Endothelial cell (in vitro differentiated cells): ENCODE measurements around the gene MPPE1. TPM values are rescaled to one million over a fixed set of nuclear protein-coding genes. Genes with fewer than 3 reads are reported as not detected.

Experiments
- DNase-seq: peaks from one replicate; pipeline ENCODE4 v3.0.0; 2021; ENCODE audit warnings: low spot score
- H3K27ac Mint-ChIP-seq: one replicate; pipeline ENCODE4 v1.8.0; 2021; ENCODE audit warnings: mixed read lengths, inconsistent platforms; ENCODE audit not compliant: unreplicated experiment
- H3K27me3 Mint-ChIP-seq: one replicate; pipeline ENCODE4 v1.8.0; 2021; ENCODE audit warnings: mild to moderate bottlenecking, moderate library complexity, mixed read lengths, inconsistent platforms; ENCODE audit not compliant: unreplicated experiment
- H3K36me3 Mint-ChIP-seq: one replicate; pipeline ENCODE4 v1.8.0; 2021; ENCODE audit warnings: mild to moderate bottlenecking, low read depth, mixed read lengths, inconsistent platforms; ENCODE audit not compliant: unreplicated experiment
- H3K4me1 Mint-ChIP-seq: one replicate; pipeline ENCODE4 v1.8.0; 2021; ENCODE audit warnings: mild to moderate bottlenecking, mixed read lengths, inconsistent platforms; ENCODE audit not compliant: unreplicated experiment
- H3K4me3 Mint-ChIP-seq: one replicate; pipeline ENCODE4 v1.8.0; 2021; ENCODE audit warnings: mild to moderate bottlenecking, mixed read lengths, inconsistent platforms; ENCODE audit not compliant: unreplicated experiment
- H3K9me3 Mint-ChIP-seq: one replicate; pipeline ENCODE4 v1.8.0; 2021; ENCODE audit warnings: mixed read lengths, inconsistent platforms; ENCODE audit not compliant: unreplicated experiment
- CTCF ChIP-seq: fragments of 200-600 bp; sonication (generic); IDR thresholded peaks from one replicate; pipeline ENCODE4 v1.5.0; 2021; ENCODE audit warnings: antibody characterized with exemption; ENCODE audit not compliant: unreplicated experiment
- total RNA-seq: library from RNA; stranded (reverse); fragmentation: NEBNext Ultra II Directional; extraction: Animal tissue kit (Norgen Biotek cat#: 25700); gene quantifications from one replicate; pipeline ENCODE4 v1.2.1, GENCODE V29; 2021; ENCODE audit not compliant: unreplicated experiment

The MPPE1 gene
- total RNA-seq, 1 donor from 2014 or later, result 32.8 TPM

- TF ChIP-seq CTCF, result no peak
- DNase-seq, result no peak
Measured at GRCh38 chr18:11887328-11888128, 20.6 kb downstream of the MPPE1 start.

DNA sequence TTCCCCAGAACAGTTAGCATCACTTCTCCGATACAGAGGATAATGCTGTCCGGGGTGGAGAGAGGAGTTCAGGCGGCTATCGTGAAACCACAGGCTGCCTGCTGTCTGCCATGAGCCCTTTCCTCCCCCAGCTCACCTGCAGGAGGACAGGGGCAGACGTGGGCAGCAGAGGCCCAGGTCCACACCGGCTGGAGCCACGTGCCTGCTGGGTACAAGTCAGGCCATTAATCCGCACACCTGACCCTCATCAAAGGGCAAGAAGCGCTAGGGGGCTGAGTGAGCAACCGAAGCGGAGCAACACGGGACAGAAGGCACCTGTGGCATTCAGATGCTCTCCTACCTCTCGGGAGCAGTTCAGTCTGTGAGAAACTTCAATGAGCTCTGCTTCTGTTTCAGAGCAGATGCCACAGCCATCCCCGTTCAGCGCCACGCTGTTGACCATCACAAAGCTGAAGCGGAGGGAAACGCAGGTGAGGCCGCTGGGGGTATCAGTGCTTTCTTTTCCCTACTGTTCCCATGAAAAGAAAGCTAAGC is 21.5 kb downstream of the MPPE1 start:
- no peak for TF ChIP-seq CTCF
- no peak for DNase-seq
- H3K27me3 Mint-ChIP-seq, result peaks cover 2% of the 10 kb centered on the region
- H3K4me1 Mint-ChIP-seq, result peaks cover 5% of the 10 kb centered on the region
- H3K27ac Mint-ChIP-seq, result no peak overlapping the region
- peaks cover 21% of the 10 kb centered on the region for H3K36me3 Mint-ChIP-seq
- H3K4me3 Mint-ChIP-seq, result no peak overlapping the region
- no peaks in the 10 kb centered on the region for H3K9me3 Mint-ChIP-seq

More at GRCh38 chr18:11887328-11888128, 20.6 kb downstream of the MPPE1 start:
- H3K36me3 Mint-ChIP-seq, result peaks cover 18% of the 10 kb centered on the region
- no peaks in the 10 kb centered on the region for H3K9me3 Mint-ChIP-seq
- H3K27ac Mint-ChIP-seq, result no peak overlapping the region
- H3K27me3 Mint-ChIP-seq, result peaks cover 2% of the 10 kb centered on the region
- H3K4me3 Mint-ChIP-seq, result no peak overlapping the region
- H3K4me1 Mint-ChIP-seq, result peaks cover 6% of the 10 kb centered on the region

- no peak overlapping the region for H3K27ac Mint-ChIP-seq
- DNase-seq, result no peak
- H3K4me3 Mint-ChIP-seq, result no peak overlapping the region
- H3K9me3 Mint-ChIP-seq, result no peaks in the 10 kb centered on the region
- H3K4me1 Mint-ChIP-seq, result peaks cover 5% of the 10 kb centered on the region
- H3K36me3 Mint-ChIP-seq, result peaks cover 25% of the 10 kb centered on the region
- no peak for TF ChIP-seq CTCF
- H3K27me3 Mint-ChIP-seq, result peaks cover 2% of the 10 kb centered on the region
Measured at GRCh38 chr18:11885278-11885947, 22.7 kb downstream of the MPPE1 start.

DNA sequence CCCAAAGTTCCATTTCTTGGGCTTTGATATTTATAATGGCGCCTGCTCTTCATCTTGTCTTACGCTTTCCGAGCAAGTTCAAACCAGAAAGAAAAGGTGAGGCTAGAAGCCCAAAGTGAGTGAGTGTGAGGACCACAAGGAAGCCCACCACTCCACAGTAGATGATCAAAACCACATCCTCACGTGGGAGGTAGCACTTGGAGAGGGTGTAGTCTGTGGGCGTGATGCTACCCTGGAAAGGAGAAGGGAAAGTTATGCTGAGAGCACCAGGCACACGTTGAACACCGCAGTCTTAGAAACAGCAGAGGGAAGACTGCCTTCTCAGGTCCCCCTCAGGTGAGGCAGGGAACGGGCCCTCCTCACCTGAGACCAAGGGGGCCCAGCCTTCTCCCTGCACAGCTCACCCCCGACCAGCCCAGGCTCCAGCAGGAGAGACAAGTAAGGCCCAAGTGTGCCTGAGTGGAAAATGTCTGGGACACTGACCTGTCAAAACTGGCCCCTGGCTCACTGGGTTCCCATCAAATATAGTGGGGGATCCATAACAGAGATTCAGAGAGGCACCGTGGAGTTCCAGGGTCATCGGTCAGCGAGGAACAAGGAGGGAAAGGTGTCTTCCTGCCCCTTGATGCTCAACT is 23.6 kb downstream of the MPPE1 start:
- Mint-ChIP-seq H3K27me3 (no peaks in the 10 kb centered on the region), H3K4me1 (peaks cover 5% of the 10 kb centered on the region), H3K4me3 (no peak overlapping the region), H3K27ac (no peak overlapping the region), H3K36me3 (peaks cover 24% of the 10 kb centered on the region), H3K9me3 (no peaks in the 10 kb centered on the region)
- no peak for TF ChIP-seq CTCF
- no peak for DNase-seq
